Measurements from ENCODE around the gene SAA2. TPM values are rescaled to one million over a fixed set of nuclear protein-coding genes. Genes with fewer than 3 reads are reported as not detected.
"Not testable (repeated sequence)": the region's sequence is repeated elsewhere in the genome, so short reads cannot be mapped to it uniquely, and the experiment has no call there.

SAA2 gene
- total RNA-seq, 1 donor from 2014 or later: 77.4 TPM

DNA sequence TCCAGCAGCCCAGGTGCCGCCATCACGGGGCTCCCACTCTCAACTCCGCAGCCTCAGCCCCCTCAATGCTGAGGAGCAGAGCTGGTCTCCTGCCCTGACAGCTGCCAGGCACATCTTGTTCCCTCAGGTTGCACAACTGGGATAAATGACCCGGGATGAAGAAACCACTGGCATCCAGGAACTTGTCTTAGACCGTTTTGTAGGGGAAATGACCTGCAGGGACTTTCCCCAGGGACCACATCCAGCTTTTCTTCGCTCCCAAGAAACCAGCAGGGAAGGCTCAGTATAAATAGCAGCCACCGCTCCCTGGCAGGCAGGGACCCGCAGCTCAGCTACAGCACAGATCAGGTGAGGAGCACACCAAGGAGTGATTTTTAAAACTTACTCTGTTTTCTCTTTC lies 17.5 kb upstream of the SAA2 start, which contains the start of gene SAA1:
TSS of gene SAA1 (plus strand) at position 316 of the 400 bp plus-strand sequence. CDS start 624 bp downstream, outside the sequence.
- Histone ChIP-seq H3K4me1 (no peaks in the 10 kb centered on the region), H3K27me3 (no peaks in the 10 kb centered on the region), H3K36me3 (peaks cover 0 to 1% of the 10 kb centered on the region in 2 donors), H3K4me3 (no peak within 1 kb of the TSS), H3K27ac (no peak within 1 kb of the TSS), H3K9me3 (no peaks in the 10 kb centered on the region)
- no peak for DNase-seq (ENCODE audit: low spot score in 2 of 2)
- intact Hi-C loops (cut with DNase I): no loop called here
- TF ChIP-seq, protein P1, sequence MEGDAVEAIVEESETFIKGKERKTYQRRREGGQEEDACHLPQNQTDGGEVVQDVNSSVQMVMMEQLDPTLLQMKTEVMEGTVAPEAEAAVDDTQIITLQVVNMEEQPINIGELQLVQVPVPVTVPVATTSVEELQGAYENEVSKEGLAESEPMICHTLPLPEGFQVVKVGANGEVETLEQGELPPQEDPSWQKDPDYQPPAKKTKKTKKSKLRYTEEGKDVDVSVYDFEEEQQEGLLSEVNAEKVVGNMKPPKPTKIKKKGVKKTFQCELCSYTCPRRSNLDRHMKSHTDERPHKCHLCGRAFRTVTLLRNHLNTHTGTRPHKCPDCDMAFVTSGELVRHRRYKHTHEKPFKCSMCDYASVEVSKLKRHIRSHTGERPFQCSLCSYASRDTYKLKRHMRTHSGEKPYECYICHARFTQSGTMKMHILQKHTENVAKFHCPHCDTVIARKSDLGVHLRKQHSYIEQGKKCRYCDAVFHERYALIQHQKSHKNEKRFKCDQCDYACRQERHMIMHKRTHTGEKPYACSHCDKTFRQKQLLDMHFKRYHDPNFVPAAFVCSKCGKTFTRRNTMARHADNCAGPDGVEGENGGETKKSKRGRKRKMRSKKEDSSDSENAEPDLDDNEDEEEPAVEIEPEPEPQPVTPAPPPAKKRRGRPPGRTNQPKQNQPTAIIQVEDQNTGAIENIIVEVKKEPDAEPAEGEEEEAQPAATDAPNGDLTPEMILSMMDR (IDR thresholded peaks at IDR 0.05): no peak

DNA sequence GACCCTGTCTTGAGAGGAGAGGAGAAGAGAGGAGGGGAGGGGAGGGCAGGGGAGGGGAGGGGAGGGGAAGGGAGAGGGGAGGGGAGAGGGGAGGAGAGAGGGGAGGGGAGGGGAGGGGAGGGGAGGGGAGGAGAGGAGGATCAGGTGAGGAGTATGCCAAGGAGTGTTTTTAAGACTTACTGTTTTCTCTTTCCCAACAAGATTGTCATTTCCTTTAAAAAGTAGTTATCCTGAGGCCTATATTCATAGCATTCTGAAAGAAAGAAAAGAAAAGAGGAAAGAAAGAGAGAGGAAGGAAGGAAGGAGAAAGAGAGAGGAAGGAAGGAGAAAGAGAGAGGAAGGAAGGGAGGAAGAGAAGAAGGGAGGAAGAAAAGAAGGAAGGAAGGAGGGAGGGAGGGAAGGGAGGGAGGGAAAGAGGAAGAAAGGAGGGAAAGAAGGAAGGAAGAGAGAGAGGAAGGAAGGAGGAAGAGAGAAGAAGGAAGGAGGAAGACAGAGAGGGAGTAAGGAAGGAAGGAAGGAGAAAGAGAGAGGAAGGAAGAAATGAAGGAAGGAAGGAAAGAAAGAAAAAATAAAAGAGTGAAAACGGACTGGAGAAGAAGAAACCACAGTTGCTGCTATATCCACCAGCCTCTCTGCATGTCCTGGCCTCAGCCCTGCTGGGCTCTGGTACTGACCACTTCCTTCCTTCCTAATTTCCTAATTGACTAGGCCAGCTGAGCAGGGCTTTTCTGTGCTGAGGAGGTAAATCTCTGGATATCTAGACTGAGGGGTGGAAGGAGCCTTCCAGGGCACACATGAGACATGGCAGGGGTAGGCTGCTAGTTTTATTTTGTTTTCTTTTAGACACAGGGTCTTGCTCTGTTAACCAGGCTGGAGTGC lies 16.4 kb upstream of the SAA2 start:
- Histone ChIP-seq H3K36me3 (no peaks in the 10 kb centered on the region), H3K27me3 (no peaks in the 10 kb centered on the region), H3K4me1 (no peaks in the 10 kb centered on the region), H3K27ac (no peak overlapping the region), H3K9me3 (no peaks in the 10 kb centered on the region), H3K4me3 (no peak overlapping the region)
- intact Hi-C loops (cut with DNase I): no loop called here
- no peak for DNase-seq (ENCODE audit: low spot score in 2 of 2)
- TF ChIP-seq, protein P1 (IDR thresholded peaks at IDR 0.05): no peak

DNA sequence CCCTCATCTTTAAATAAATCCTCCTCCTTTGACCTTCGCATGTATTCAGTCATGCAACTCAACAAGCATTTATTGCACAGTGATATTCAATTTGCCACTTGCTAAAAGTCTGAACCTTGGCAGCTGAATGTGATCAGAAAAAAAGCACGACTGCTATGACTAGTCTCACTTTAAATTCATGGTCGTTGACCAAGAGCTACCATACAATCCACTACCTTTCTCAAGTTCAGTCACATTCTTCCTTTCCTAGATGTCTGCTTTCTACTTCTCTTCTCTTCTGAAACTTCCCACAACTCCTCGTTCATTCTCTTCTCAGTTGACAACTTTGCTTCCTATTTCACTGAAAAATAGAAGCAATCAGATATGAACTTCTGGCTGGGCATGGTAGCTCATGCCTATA lies 15.6 kb upstream of the SAA2 start:
- Histone ChIP-seq H3K27ac (no peak overlapping the region), H3K27me3 (no peaks in the 10 kb centered on the region), H3K9me3 (no peaks in the 10 kb centered on the region), H3K4me1 (no peaks in the 10 kb centered on the region), H3K36me3 (no peaks in the 10 kb centered on the region), H3K4me3 (no peak overlapping the region)
- TF ChIP-seq, protein P1 (IDR thresholded peaks at IDR 0.05): no peak
- intact Hi-C loops (cut with DNase I): no loop called here
- DNase-seq (ENCODE audit: low spot score in 2 of 2): no peak

DNA sequence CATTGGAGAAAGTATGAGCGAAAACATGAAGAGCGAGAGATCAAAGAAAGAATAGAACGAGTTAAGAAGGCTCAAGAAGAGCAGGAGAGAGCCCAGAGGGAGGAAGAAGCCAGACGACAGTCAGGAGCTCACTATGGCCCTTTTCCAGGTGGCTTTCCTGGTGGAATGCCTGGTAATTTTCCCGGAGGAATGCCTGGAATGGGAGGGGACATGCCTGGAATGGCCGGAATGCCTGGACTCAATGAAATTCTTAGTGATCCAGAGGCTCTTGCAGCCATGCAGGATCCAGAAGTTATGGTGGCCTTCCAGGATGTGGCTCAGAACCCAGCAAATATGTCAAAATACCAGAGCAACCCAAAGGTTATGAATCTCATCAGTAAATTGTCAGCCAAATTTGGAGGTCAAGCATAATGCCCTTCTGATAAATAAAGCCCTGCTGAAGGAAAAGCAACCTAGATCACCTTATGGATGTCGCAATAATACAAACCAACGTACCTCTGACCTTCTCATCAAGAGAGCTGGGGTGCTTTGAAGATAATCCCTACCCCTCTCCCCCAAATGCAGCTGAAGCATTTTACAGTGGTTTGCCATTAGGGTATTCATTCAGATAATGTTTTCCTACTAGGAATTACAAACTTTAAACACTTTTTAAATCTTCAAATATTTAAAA lies 14.3 kb upstream of the SAA2 start:
- H3K9me3 ChIP-seq; H3K4me3 ChIP-seq; H3K4me1 ChIP-seq; intact Hi-C loops (cut with DNase I); H3K27me3 ChIP-seq; H3K36me3 ChIP-seq; DNase-seq (ENCODE audit: low spot score in 2 of 2); H3K27ac ChIP-seq: not testable (repeated sequence)

- no peak overlapping the region for H3K4me3 ChIP-seq
- no peaks in the 10 kb centered on the region for H3K4me1 ChIP-seq
- H3K36me3 ChIP-seq: no peaks in the 10 kb centered on the region
These were observed 13.3 kb upstream of the SAA2 start for GRCh38 chr11:18261721-18262120.

More at GRCh38 chr11:18261721-18262120, 13.3 kb upstream of the SAA2 start:
- Histone ChIP-seq H3K27ac (no peak overlapping the region), H3K27me3 (no peaks in the 10 kb centered on the region), H3K9me3 (no peaks in the 10 kb centered on the region)
- DNase-seq (ENCODE audit: low spot score in 2 of 2): no peak
- intact Hi-C loops (cut with DNase I): no loop called here
- TF ChIP-seq, protein P1 (IDR thresholded peaks at IDR 0.05): no peak

Data from ascending aorta (tissue), 2 donors.